Measurements from ENCODE around the gene METTL21A.

METTL21A gene

GRCh38 chr2:207606399-207606798, 18.8 kb downstream of the METTL21A start:
- ATAC-seq (ENCODE audit: low read depth) (no peak), DNase-seq (ENCODE audit: low spot score) (no peak)
- Histone ChIP-seq H3K27ac (ENCODE audit: poor library complexity, severe bottlenecking) (no peak overlapping the region), H3K4me3 (ENCODE audit: severe bottlenecking) (no peak overlapping the region), H3K9me3 (ENCODE audit: severe bottlenecking) (no peaks in the 10 kb centered on the region), H3K4me1 (ENCODE audit: insufficient read depth, poor library complexity, severe bottlenecking) (no peaks in the 10 kb centered on the region), H3K36me3 (ENCODE audit: low read depth) (peaks cover 12% of the 10 kb centered on the region; the same call in 1 of the 2 replicates), H3K27me3 (ENCODE audit: insufficient read depth, poor library complexity, severe bottlenecking) (no peaks in the 10 kb centered on the region)
- no peak for TF ChIP-seq CTCF (IDR thresholded peaks at IDR 0.05; ENCODE audit: poor library complexity, severe bottlenecking)

- no peak for DNase-seq (ENCODE audit: low spot score)
- H3K4me3 ChIP-seq (ENCODE audit: severe bottlenecking) = no peak overlapping the region
- H3K4me1 ChIP-seq (ENCODE audit: insufficient read depth, poor library complexity, severe bottlenecking) = no peaks in the 10 kb centered on the region
- H3K9me3 ChIP-seq (ENCODE audit: severe bottlenecking) = no peaks in the 10 kb centered on the region
- no peak overlapping the region for H3K27ac ChIP-seq (ENCODE audit: poor library complexity, severe bottlenecking)
- ATAC-seq (ENCODE audit: low read depth) = no peak
- H3K27me3 ChIP-seq (ENCODE audit: insufficient read depth, poor library complexity, severe bottlenecking) = no peaks in the 10 kb centered on the region
- TF ChIP-seq CTCF (IDR thresholded peaks at IDR 0.05; ENCODE audit: poor library complexity, severe bottlenecking) = no peak
- H3K36me3 ChIP-seq (ENCODE audit: low read depth) = peaks cover 27% of the 10 kb centered on the region
Observed at GRCh38 chr2:207603486-207603885, 21.7 kb downstream of the METTL21A start.

GRCh38 chr2:207601774-207602173, 23.4 kb downstream of the METTL21A start:
- Histone ChIP-seq H3K4me1 (ENCODE audit: insufficient read depth, poor library complexity, severe bottlenecking) (no peaks in the 10 kb centered on the region), H3K36me3 (ENCODE audit: low read depth) (peaks cover 44% of the 10 kb centered on the region), H3K9me3 (ENCODE audit: severe bottlenecking) (no peaks in the 10 kb centered on the region), H3K27me3 (ENCODE audit: insufficient read depth, poor library complexity, severe bottlenecking) (no peaks in the 10 kb centered on the region), H3K4me3 (ENCODE audit: severe bottlenecking) (no peak overlapping the region), H3K27ac (ENCODE audit: poor library complexity, severe bottlenecking) (no peak overlapping the region)
- TF ChIP-seq CTCF (IDR thresholded peaks at IDR 0.05; ENCODE audit: poor library complexity, severe bottlenecking) = no peak
- DNase-seq (ENCODE audit: low spot score) (no peak), ATAC-seq (ENCODE audit: low read depth) (no peak)

- TF ChIP-seq CTCF (IDR thresholded peaks at IDR 0.05; ENCODE audit: poor library complexity, severe bottlenecking) = no peak
- ATAC-seq (ENCODE audit: low read depth) = no peak
- no peaks in the 10 kb centered on the region for H3K9me3 ChIP-seq (ENCODE audit: severe bottlenecking)
- no peak overlapping the region for H3K4me3 ChIP-seq (ENCODE audit: severe bottlenecking)
- H3K27me3 ChIP-seq (ENCODE audit: insufficient read depth, poor library complexity, severe bottlenecking) = no peaks in the 10 kb centered on the region
- no peak overlapping the region for H3K27ac ChIP-seq (ENCODE audit: poor library complexity, severe bottlenecking)
- no peak for DNase-seq (ENCODE audit: low spot score)
- H3K36me3 ChIP-seq (ENCODE audit: low read depth) = peaks cover 48% of the 10 kb centered on the region
- no peaks in the 10 kb centered on the region for H3K4me1 ChIP-seq (ENCODE audit: insufficient read depth, poor library complexity, severe bottlenecking)
Observed at GRCh38 chr2:207600231-207600630, 25.0 kb downstream of the METTL21A start.

GRCh38 chr2:207599636-207600035, 25.6 kb downstream of the METTL21A start:
- Histone ChIP-seq H3K36me3 (ENCODE audit: low read depth) (peaks cover 49% of the 10 kb centered on the region), H3K27ac (ENCODE audit: poor library complexity, severe bottlenecking) (no peak overlapping the region), H3K9me3 (ENCODE audit: severe bottlenecking) (no peaks in the 10 kb centered on the region), H3K27me3 (ENCODE audit: insufficient read depth, poor library complexity, severe bottlenecking) (no peaks in the 10 kb centered on the region), H3K4me3 (ENCODE audit: severe bottlenecking) (no peak overlapping the region), H3K4me1 (ENCODE audit: insufficient read depth, poor library complexity, severe bottlenecking) (no peaks in the 10 kb centered on the region)
- no peak for DNase-seq (ENCODE audit: low spot score)
- no peak for ATAC-seq (ENCODE audit: low read depth)
- no peak for TF ChIP-seq CTCF (IDR thresholded peaks at IDR 0.05; ENCODE audit: poor library complexity, severe bottlenecking)

Data from RWPE2 (cell line).